Effector memory CD8-positive, alpha-beta T cell (primary cell): Measurements from ENCODE around the gene SCN9A.
"Not testable (repeated sequence)": the region's sequence is repeated elsewhere in the genome, so short reads cannot be mapped to it uniquely, and the experiment has no call there.

ENCODE experiments used
- ATAC-seq: fragments of 150-1000 bp; cut with Tn5 transposase; replicated peaks from 2 replicates; pipeline ENCODE4 v1.10.0; 2021; ENCODE audit warnings: mild to moderate bottlenecking, moderate library complexity
- DNase-seq, 3 experiments: peaks; one replicate each; pipeline ENCODE4 v3.0.0; 2021
- H3K27ac Mint-ChIP-seq, 2 donors: one replicate each; pipeline ENCODE4 v1.8.0; 2022; ENCODE audit warnings: mild to moderate bottlenecking in 2 of 2, mixed read lengths in 2 of 2, moderate library complexity in 2 of 2
- H3K27me3 Mint-ChIP-seq, 2 donors: one replicate each; pipeline ENCODE4 v1.8.0; 2022; ENCODE audit warnings: mixed read lengths in 2 of 2
- H3K36me3 Mint-ChIP-seq: one replicate; pipeline ENCODE4 v1.8.0; 2022; ENCODE audit warnings: mild to moderate bottlenecking, moderate library complexity, mixed read lengths; ENCODE audit not compliant: insufficient read depth
- H3K4me1 Mint-ChIP-seq, 2 donors: one replicate each; pipeline ENCODE4 v1.8.0; 2022; ENCODE audit warnings: low read depth in 2 of 2, mixed read lengths in 2 of 2
- H3K4me3 Mint-ChIP-seq, 2 donors: one replicate each; pipeline ENCODE4 v1.8.0; 2022; ENCODE audit warnings: mild to moderate bottlenecking in 2 of 2, mixed read lengths in 2 of 2, moderate library complexity in 2 of 2
- H3K9me3 Mint-ChIP-seq, 2 donors: one replicate each; pipeline ENCODE4 v1.8.0; 2022; ENCODE audit warnings: mixed read lengths in 2 of 2

The SCN9A gene

DNA sequence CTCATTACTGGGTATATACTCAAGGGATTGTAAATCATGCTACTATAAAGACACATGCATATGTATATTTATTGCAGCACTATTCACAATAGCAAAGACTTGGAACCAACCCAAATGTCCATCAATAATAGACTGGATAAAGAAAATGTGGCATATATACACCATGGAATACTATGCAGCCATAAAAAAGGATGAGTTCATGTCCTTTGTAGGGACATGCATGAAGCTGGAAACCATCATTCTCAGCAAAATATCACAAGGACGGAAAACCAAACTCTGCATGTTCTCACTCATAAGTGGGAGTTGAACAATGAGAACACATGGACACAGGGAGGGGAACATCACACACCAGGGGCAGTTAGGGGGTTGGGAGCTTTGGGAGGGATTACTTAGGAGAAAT, 169.6 kb downstream of the SCN9A start:
- not testable (repeated sequence) for ATAC-seq, H3K9me3 Mint-ChIP-seq, DNase-seq, H3K36me3 Mint-ChIP-seq, H3K27me3 Mint-ChIP-seq, H3K4me3 Mint-ChIP-seq, H3K4me1 Mint-ChIP-seq, H3K27ac Mint-ChIP-seq

DNA sequence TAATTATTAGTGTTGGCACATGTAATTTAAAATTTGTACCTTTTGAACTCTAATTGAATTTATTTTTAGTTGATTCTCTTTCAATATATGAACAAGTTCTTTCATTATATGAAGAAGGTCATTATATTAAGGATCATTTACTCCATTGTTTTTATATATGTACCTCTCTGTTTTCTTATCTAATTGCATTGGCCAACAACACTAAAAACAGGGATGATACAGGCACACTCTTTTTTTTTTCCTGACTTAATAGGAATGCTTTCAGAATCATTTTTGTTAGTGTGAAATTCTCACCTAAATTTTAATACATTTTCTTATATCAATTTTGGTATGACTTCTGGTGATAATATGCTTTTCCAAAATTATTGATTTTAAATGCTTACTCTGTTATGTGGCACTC, 173.0 kb downstream of the SCN9A start:
- no peaks in the 10 kb centered on the region for H3K27me3 Mint-ChIP-seq
- no peak overlapping the region for H3K4me3 Mint-ChIP-seq

DNA sequence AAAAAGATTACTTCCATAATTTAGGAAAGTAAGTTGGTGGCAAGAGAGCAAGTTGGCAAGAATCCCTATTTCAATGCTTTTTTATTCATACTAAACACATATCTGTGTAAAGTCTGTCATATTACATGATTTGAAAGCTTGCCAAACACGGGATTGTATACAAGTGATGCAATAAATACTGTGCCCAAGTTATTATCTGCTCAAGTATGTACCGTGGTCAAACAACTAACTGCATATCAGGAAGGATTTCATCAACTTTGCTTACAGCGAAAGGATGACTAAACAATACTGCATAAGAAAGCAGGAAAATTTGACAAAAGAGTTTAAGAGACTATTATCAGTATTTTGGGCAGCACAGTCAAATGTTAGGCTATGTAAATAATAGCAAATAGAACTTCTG, 178.3 kb downstream of the SCN9A start:
- no peaks in the 10 kb centered on the region for H3K36me3 Mint-ChIP-seq

More for the DNA sequence above, 173.0 kb downstream of the SCN9A start:
- Mint-ChIP-seq H3K9me3 (no peaks in the 10 kb centered on the region), H3K4me1 (no peaks in the 10 kb centered on the region), H3K27ac (no peak overlapping the region), H3K36me3 (no peaks in the 10 kb centered on the region)
- no peak for DNase-seq
- no peak for ATAC-seq

DNA sequence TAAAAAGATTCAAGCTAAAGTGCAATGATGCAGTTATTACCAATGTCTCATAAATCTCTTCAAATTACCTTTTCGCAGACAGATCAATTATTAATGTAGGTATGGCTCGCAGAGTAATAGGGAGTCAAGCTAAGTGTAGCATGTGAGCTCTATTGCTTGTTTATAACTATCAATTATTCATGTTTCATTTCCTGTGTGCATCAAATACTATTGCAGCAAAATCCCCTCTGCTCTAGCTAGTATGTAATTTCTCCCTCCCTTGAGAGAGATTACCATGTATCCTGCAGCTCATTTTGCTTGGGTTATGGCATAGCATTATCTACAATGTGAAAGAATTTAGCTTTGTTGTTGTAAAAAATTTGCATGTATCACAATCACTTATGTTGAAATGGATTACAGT, 182.3 kb downstream of the SCN9A start:
- no peaks in the 10 kb centered on the region for H3K27me3 Mint-ChIP-seq
- no peaks in the 10 kb centered on the region for H3K4me1 Mint-ChIP-seq
- no peaks in the 10 kb centered on the region for H3K9me3 Mint-ChIP-seq
- ATAC-seq, result no peak
- no peak overlapping the region for H3K27ac Mint-ChIP-seq
- no peaks in the 10 kb centered on the region for H3K36me3 Mint-ChIP-seq
- H3K4me3 Mint-ChIP-seq, result no peak overlapping the region
- DNase-seq, result no peak

More for the DNA sequence above, 178.3 kb downstream of the SCN9A start:
- Mint-ChIP-seq H3K9me3 (no peaks in the 10 kb centered on the region), H3K4me3 (no peak overlapping the region), H3K27me3 (no peaks in the 10 kb centered on the region), H3K27ac (no peak overlapping the region), H3K4me1 (no peaks in the 10 kb centered on the region)
- no peak for DNase-seq
- ATAC-seq, result no peak

DNA sequence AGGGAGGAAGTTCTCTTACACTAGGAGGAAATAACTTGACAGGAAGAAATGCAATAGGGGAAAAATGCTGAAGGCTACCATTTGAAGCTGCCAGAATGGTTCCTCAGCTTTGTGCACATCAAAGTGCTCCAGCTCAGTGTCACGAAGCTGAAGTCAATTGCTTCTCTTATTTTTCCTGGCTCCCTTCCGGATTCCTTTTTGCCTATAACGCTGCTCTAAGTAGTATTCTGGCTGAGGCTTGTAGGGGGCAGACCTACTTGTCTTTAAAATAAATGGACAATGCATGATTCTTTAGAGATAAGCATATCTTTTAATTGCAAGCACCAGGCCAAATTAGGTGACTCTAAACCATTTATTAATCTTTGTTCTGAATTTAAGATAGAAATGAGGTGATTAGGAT, 187.7 kb downstream of the SCN9A start:
- Mint-ChIP-seq H3K4me3 (no peak overlapping the region), H3K27me3 (no peaks in the 10 kb centered on the region), H3K27ac (no peak overlapping the region), H3K4me1 (no peaks in the 10 kb centered on the region), H3K36me3 (no peaks in the 10 kb centered on the region), H3K9me3 (no peaks in the 10 kb centered on the region)
- DNase-seq (no peak), ATAC-seq (no peak)

DNA sequence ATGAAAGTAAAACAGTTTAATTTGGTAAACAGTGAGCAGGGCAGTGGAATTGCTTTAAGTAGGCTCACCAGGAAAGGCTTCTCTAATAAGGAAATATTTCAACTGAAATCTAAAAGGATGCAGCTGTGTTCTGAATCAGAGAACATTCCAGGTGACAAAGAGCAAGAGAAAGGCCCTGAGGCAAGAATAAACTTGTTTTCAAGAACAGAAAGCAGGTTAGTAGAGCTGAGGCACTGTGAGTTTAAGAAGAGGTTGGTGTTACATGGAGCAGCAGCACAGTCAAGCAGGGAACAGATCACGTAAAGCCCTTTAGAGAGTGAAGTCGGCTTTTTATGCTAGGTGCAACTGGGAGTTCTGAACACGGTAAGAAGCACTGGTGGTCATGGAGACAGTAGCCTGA, 191.0 kb downstream of the SCN9A start:
- no peaks in the 10 kb centered on the region for H3K4me1 Mint-ChIP-seq
- no peak overlapping the region for H3K4me3 Mint-ChIP-seq
- H3K9me3 Mint-ChIP-seq, result no peaks in the 10 kb centered on the region
- H3K36me3 Mint-ChIP-seq, result no peaks in the 10 kb centered on the region
- H3K27me3 Mint-ChIP-seq, result no peaks in the 10 kb centered on the region
- no peak for ATAC-seq
- DNase-seq, result no peak
- H3K27ac Mint-ChIP-seq, result no peak overlapping the region

DNA sequence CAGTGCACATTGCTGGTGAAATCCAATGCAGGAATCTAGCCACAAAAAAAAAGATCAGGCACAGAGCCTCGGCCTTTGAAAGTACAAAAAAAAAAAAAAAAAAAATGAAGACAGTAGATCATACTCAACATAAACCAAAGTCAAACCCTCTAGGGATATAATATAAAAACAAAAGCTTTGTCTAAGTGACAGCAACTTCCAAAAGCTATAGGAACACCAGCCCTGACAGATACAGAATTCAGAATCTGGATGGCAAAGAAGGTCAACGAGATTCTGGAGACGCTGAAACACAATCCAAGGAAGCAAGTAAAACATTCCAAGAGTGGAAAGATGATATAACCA, 194.0 kb downstream of the SCN9A start:
- Mint-ChIP-seq H3K4me1 (no peaks in the 10 kb centered on the region), H3K27me3 (no peaks in the 10 kb centered on the region), H3K27ac (no peak overlapping the region)

DNA sequence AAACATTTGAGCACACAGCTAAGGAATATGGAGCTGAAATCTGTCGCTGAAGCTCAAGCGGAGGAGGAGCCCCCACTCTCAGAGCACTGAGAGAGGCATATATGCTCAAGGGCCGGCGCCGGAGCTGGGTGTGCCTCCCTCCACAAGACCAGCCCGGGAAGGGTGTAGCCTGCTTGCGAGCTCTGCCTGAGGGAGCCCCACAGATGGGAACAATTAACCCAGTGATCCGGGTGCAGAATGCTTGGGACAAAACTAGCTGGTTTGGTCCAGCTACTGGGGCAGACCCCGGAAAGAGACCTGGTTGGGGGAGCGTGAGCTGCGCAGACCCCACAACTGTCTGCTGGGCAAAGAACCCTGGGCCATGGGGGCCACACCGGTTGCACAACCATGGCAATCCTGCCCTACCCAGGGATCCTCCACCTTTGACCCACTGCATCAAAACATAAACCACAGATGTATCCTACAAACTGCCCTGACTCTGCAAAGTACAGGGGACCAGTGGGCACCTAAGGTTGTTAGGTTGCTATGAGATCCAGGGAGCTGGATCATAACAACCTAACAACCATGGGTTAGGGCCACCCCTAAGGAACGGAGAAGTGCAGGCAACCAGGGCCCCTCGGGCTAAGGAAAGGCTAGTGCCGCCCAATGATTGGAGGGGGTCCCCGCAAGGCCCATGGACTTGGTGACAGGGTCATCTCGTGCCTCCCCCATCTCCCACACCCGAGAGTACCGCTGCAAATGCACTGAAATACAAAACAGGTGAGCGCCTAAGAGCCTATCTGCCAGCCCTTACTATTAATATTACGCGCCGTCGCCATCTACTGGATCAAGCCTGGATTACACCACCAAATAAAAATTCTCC, 194.6 kb downstream of the SCN9A start:
- H3K36me3 Mint-ChIP-seq, result no peaks in the 10 kb centered on the region

More for the DNA sequence above, 194.0 kb downstream of the SCN9A start:
- DNase-seq (no peak), ATAC-seq (no peak)
- Mint-ChIP-seq H3K4me3 (no peak overlapping the region), H3K9me3 (no peaks in the 10 kb centered on the region), H3K36me3 (no peaks in the 10 kb centered on the region)

DNA sequence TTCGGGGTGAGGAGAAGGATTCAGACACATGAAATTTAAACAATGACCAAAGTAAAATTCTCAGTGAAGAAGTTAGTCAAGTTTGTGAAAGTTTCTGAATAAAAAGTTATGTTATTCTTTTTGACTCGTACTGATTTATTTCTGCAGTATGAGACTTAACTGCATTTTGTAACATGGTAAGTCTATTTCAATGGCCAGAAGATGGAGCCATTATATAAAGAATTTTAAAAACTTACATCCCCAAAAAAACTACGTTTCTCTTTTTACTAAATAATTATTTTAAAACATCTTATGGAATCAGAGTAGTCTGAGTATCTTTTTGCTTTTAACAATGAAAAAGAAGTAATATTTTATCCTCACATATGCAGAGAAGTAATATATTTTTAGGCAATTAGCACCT, 196.5 kb downstream of the SCN9A start:
- no peak for ATAC-seq
- H3K9me3 Mint-ChIP-seq, result no peaks in the 10 kb centered on the region
- no peaks in the 10 kb centered on the region for H3K4me1 Mint-ChIP-seq
- H3K4me3 Mint-ChIP-seq, result no peak overlapping the region
- no peaks in the 10 kb centered on the region for H3K36me3 Mint-ChIP-seq
- no peak overlapping the region for H3K27ac Mint-ChIP-seq
- H3K27me3 Mint-ChIP-seq, result peaks cover 0 to 5% of the 10 kb centered on the region in 2 donors
- DNase-seq, result no peak

More for the DNA sequence above, 194.6 kb downstream of the SCN9A start:
- Mint-ChIP-seq H3K27me3 (peaks cover 0 to 5% of the 10 kb centered on the region in 2 donors), H3K4me3 (no peak overlapping the region), H3K9me3 (no peaks in the 10 kb centered on the region), H3K4me1 (no peaks in the 10 kb centered on the region), H3K27ac (no peak overlapping the region)
- DNase-seq (no peak), ATAC-seq (no peak)

DNA sequence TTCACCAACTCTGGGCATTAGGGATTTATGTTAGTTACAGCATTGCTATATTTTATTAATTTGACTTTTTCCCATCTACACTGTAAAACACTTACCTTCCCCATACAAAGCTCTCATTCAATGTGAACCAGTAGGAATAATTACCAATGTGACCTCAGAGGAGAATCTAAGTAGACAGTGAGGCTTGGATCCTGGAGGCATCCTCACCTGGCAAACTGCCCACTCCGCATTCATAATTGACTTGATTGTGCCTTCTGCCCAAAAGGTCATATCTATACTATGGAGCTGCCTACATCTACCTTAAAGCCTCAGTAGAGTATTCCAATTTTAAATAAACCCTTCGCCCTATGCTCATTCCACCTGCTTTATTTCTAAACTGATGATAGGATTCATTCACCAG, 202.5 kb downstream of the SCN9A start:
- DNase-seq, result no peak
- Mint-ChIP-seq H3K4me3 (no peak overlapping the region), H3K4me1 (no peaks in the 10 kb centered on the region), H3K36me3 (no peaks in the 10 kb centered on the region), H3K27me3 (peaks cover 0 to 5% of the 10 kb centered on the region in 2 donors), H3K9me3 (no peaks in the 10 kb centered on the region), H3K27ac (no peak overlapping the region)
- no peak for ATAC-seq

DNA sequence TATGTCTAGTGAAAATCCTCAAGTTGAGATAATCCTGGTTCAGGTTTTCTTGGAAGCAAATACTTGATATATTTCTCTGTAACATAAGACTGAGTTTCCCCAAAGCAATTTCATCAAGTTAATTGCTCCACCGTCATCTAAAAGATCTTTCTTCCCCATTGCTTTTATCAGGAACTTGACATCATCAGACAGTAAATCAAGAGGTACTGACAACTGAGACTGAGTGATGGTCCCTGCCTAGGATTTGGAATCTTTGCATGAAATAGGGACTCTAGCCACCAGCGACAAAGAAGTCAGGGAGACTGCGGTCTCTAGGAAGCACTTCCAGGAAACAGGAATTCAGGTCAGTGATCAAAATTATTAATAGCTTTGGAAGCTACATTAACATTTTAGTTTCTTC, 204.5 kb downstream of the SCN9A start:
- no peaks in the 10 kb centered on the region for H3K36me3 Mint-ChIP-seq
- H3K4me1 Mint-ChIP-seq, result no peaks in the 10 kb centered on the region
- ATAC-seq (no peak), DNase-seq (no peak)
- peaks cover 0 to under 1% of the 10 kb centered on the region in 2 donors for H3K27me3 Mint-ChIP-seq
- H3K9me3 Mint-ChIP-seq, result no peaks in the 10 kb centered on the region
- no peak overlapping the region for H3K27ac Mint-ChIP-seq
- H3K4me3 Mint-ChIP-seq, result no peak overlapping the region

DNA sequence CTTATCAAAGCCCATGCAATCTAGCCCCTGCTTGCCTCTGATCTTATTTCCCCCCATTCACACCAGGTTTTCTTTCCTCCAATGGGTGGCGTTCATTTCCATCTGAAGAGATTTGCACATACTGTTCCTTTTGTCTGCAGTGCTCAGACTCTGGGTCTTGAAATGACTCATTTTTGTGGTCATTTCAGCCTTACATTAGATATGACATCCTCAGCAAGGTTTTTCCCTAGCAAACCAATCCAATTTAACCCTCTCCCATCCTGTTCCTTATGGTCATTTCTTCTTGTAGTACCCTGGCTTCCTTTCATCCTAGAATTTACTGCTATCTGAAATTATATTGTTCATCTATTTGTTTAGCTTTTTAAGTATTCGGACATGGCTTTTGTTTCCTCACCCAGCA, 205.4 kb downstream of the SCN9A start:
- H3K4me3 Mint-ChIP-seq, result no peak overlapping the region
- no peaks in the 10 kb centered on the region for H3K4me1 Mint-ChIP-seq
- ATAC-seq (no peak), DNase-seq (no peak)
- no peaks in the 10 kb centered on the region for H3K9me3 Mint-ChIP-seq
- H3K27me3 Mint-ChIP-seq, result no peaks in the 10 kb centered on the region
- H3K27ac Mint-ChIP-seq, result no peak overlapping the region
- H3K36me3 Mint-ChIP-seq, result no peaks in the 10 kb centered on the region

DNA sequence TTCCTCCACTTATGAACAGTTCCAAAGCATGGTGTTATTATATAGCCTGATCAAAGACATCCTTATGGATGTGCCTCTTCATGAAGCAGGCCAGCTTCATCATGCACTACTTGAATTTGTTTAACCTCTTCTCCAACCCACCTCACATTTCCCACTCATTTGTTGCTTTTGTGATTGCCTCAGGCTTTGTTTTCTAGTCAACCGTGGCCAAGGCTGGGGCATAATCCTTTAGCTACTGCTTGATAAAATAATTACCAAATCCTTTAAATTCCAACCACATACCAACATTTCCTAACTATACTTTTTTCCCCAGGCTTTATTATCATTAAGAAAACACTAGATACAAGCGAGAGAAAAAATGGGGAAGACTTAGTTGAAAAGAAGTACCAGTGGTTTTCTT, 208.3 kb downstream of the SCN9A start:
- Mint-ChIP-seq H3K9me3 (no peaks in the 10 kb centered on the region), H3K36me3 (no peaks in the 10 kb centered on the region), H3K27ac (no peak overlapping the region), H3K4me3 (no peak overlapping the region), H3K4me1 (no peaks in the 10 kb centered on the region), H3K27me3 (no peaks in the 10 kb centered on the region)
- ATAC-seq (no peak), DNase-seq (no peak)

DNA sequence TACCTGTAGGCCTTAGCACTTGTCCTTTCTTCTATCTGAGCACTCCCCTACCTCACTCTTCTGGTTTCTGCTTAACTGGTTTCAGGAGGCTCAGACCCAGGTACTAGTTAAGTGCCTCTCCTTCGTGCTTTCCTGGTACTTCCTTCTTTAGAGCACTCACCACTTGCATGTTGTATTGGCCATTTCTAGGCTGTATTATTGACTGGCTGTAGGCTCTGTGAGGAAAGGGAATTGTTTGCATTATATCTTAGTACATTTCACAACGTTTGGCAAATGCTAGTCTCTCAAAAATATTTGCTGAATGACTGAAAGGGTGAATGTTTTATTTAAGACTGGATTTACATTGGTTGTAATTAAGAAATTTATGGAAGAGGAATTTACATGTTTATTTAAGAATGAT, 212.0 kb downstream of the SCN9A start:
- ATAC-seq, result no peak
- no peaks in the 10 kb centered on the region for H3K36me3 Mint-ChIP-seq

More for the DNA sequence above, 212.0 kb downstream of the SCN9A start:
- no peak for DNase-seq
- Mint-ChIP-seq H3K9me3 (no peaks in the 10 kb centered on the region), H3K27me3 (no peaks in the 10 kb centered on the region), H3K27ac (no peak overlapping the region), H3K4me3 (no peak overlapping the region), H3K4me1 (no peaks in the 10 kb centered on the region)
